Measurements from ENCODE around the gene ANKRD55. TPM values are rescaled to one million over a fixed set of nuclear protein-coding genes. Genes with fewer than 3 reads are reported as not detected.

Gene ANKRD55
- total and polyA plus RNA-seq, 2 donors (not counting 1 experiment from before 2014, with no cell fraction given): 0.07 TPM; not detected in 1

- Histone ChIP-seq H3K79me2 (ENCODE audit: control insufficient read depth, insufficient read depth, low read length) (no peaks in the 10 kb centered on the region), H4K20me1 (ENCODE audit: control insufficient read depth, insufficient read depth, low read length, poor library complexity, severe bottlenecking) (no peaks in the 10 kb centered on the region), H3K9me3 (ENCODE audit: control extremely low read depth in 1 of 3, control insufficient read depth in 2 of 3, insufficient read depth in 1 of 3, low read length in 2 of 3) (no peaks in the 10 kb centered on the region), H3K27ac (ENCODE audit: low read length in 2 of 2) (no peak overlapping the region), H3K4me3 (ENCODE audit: control extremely low read depth in 1 of 5, extremely low read depth in 1 of 5, insufficient read depth in 1 of 5, low read depth in 2 of 5, low read length in 4 of 5) (no peak overlapping the region), H3K36me3 (replicated peaks in 1 of 2; ENCODE audit: control extremely low read depth in 1 of 2, control insufficient read depth in 1 of 2, extremely low read depth in 1 of 2, insufficient read depth in 2 of 2, low read length in 1 of 2) (no peaks in the 10 kb centered on the region), H3K9ac (ENCODE audit: low read length) (no peak overlapping the region), H3K27me3 (replicated peaks in 1 of 4; ENCODE audit: control extremely low read depth in 1 of 4, control insufficient read depth in 3 of 4, insufficient read depth in 4 of 4, low read length in 3 of 4) (no peaks in the 10 kb centered on the region), H2AFZ (ENCODE audit: insufficient read depth, low read depth, low read length, poor library complexity, severe bottlenecking) (no peak overlapping the region), H3K4me1 (ENCODE audit: control insufficient read depth in 2 of 2, insufficient read depth in 2 of 2, low read length in 2 of 2) (no peaks in the 10 kb centered on the region), H3K4me2 (replicated peaks; ENCODE audit: low read depth, low read length, poor library complexity, severe bottlenecking) (no peak overlapping the region)
- Mint-ChIP-seq H3K27ac (no peak overlapping the region), H3K4me1 (no peaks in the 10 kb centered on the region), H3K4me3 (no peak overlapping the region), H3K27me3 (peaks cover 15% of the 10 kb centered on the region), H3K9me3 (ENCODE audit: insufficient read depth) (no peaks in the 10 kb centered on the region)
- 98% methylated on average over 3 of the region's 3 CpGs for WGBS (ENCODE audit: insufficient coverage)
- DNase-seq (no peak), ATAC-seq (ENCODE audit: low read depth) (no peak)
- intact Hi-C loops (cut with micrococcal nuclease): no loop called here
- CTCF ChIA-PET: no interaction called here
- POLR2A ChIA-PET: no interaction called here
- no peak for TF ChIP-seq EZH2 (IDR thresholded peaks at IDR 0.05; ENCODE audit: borderline replicate concordance, insufficient read depth, low read depth, low read length, poor library complexity, severe bottlenecking)
Measured at GRCh38 chr5:56101180-56101579, 131.9 kb downstream of the ANKRD55 start.

- Histone ChIP-seq H3K79me2 (ENCODE audit: control insufficient read depth, insufficient read depth, low read length) (no peaks in the 10 kb centered on the region), H3K4me2 (replicated peaks; ENCODE audit: low read depth, low read length, poor library complexity, severe bottlenecking) (no peak overlapping the region), H3K4me1 (ENCODE audit: control insufficient read depth in 2 of 2, insufficient read depth in 2 of 2, low read length in 2 of 2) (no peaks in the 10 kb centered on the region), H3K27ac (ENCODE audit: low read length in 2 of 2) (no peak overlapping the region), H3K4me3 (ENCODE audit: control extremely low read depth in 1 of 5, extremely low read depth in 1 of 5, insufficient read depth in 1 of 5, low read depth in 2 of 5, low read length in 4 of 5) (no peak overlapping the region), H3K27me3 (replicated peaks in 1 of 4; ENCODE audit: control extremely low read depth in 1 of 4, control insufficient read depth in 3 of 4, insufficient read depth in 4 of 4, low read length in 3 of 4) (no peaks in the 10 kb centered on the region), H3K36me3 (replicated peaks in 1 of 2; ENCODE audit: control extremely low read depth in 1 of 2, control insufficient read depth in 1 of 2, extremely low read depth in 1 of 2, insufficient read depth in 2 of 2, low read length in 1 of 2) (no peaks in the 10 kb centered on the region), H3K9ac (ENCODE audit: low read length) (no peak overlapping the region), H2AFZ (ENCODE audit: insufficient read depth, low read depth, low read length, poor library complexity, severe bottlenecking) (no peak overlapping the region), H4K20me1 (ENCODE audit: control insufficient read depth, insufficient read depth, low read length, poor library complexity, severe bottlenecking) (no peaks in the 10 kb centered on the region), H3K9me3 (ENCODE audit: control extremely low read depth in 1 of 3, control insufficient read depth in 2 of 3, insufficient read depth in 1 of 3, low read length in 2 of 3) (no peaks in the 10 kb centered on the region)
- CTCF ChIA-PET: no interaction called here
- ATAC-seq (ENCODE audit: low read depth) (no peak), DNase-seq (no peak)
- WGBS (ENCODE audit: insufficient coverage): 88% methylated on average over 1 of the region's 3 CpGs
- Mint-ChIP-seq H3K27me3 (peaks cover 15% of the 10 kb centered on the region), H3K4me1 (no peaks in the 10 kb centered on the region), H3K4me3 (no peak overlapping the region), H3K9me3 (ENCODE audit: insufficient read depth) (no peaks in the 10 kb centered on the region), H3K27ac (no peak overlapping the region)
- TF ChIP-seq CTCF (IDR thresholded peaks at IDR 0.05): no peak
- no peak for TF ChIP-seq EZH2 (IDR thresholded peaks at IDR 0.05; ENCODE audit: borderline replicate concordance, insufficient read depth, low read depth, low read length, poor library complexity, severe bottlenecking)
- intact Hi-C loops (cut with micrococcal nuclease): no loop called here
- POLR2A ChIA-PET: no interaction called here
Measured at GRCh38 chr5:56100439-56101176, 132.5 kb downstream of the ANKRD55 start.

Data from B cell (primary cell).